ENCODE measurements around the gene ARID1B. TPM values are rescaled to one million over a fixed set of nuclear protein-coding genes. Genes with fewer than 3 reads are reported as not detected.

ARID1B gene
- total RNA-seq, 1 donor from 2014 or later = 66.3 TPM

- Mint-ChIP-seq H3K4me1 (ENCODE audit: low read depth) (peaks cover 37% of the 10 kb centered on the region), H3K4me3 (ENCODE audit: low read depth) (no peak overlapping the region), H3K27ac (no peak overlapping the region), H3K27me3 (ENCODE audit: low read depth) (no peaks in the 10 kb centered on the region), H3K9me3 (no peaks in the 10 kb centered on the region), H3K36me3 (ENCODE audit: low read depth) (peaks cover 15% of the 10 kb centered on the region)
- no peak for DNase-seq (ENCODE audit: low spot score)
- intact Hi-C loops (cut with micrococcal nuclease) = no loop called here
Observed at GRCh38 chr6:156844089-156844488, 66.9 kb downstream of the ARID1B start.

GRCh38 chr6:156845454-156846155, 68.4 kb downstream of the ARID1B start:
- H3K4me1 Mint-ChIP-seq (ENCODE audit: low read depth) = peaks cover 30% of the 10 kb centered on the region
- intact Hi-C loops (cut with micrococcal nuclease) = no loop called here
- no peaks in the 10 kb centered on the region for H3K27me3 Mint-ChIP-seq (ENCODE audit: low read depth)
- H3K9me3 Mint-ChIP-seq = no peaks in the 10 kb centered on the region
- peak overlapping the region; percentile 7 for H3K4me3 Mint-ChIP-seq (ENCODE audit: low read depth)
- H3K36me3 Mint-ChIP-seq (ENCODE audit: low read depth) = peaks cover 15% of the 10 kb centered on the region
- no peak for DNase-seq (ENCODE audit: low spot score)
- H3K27ac Mint-ChIP-seq = peak overlapping the region; percentile 51

GRCh38 chr6:156846845-156847599, 69.8 kb downstream of the ARID1B start:
- no peak overlapping the region for H3K4me3 Mint-ChIP-seq (ENCODE audit: low read depth)
- peaks cover 15% of the 10 kb centered on the region for H3K36me3 Mint-ChIP-seq (ENCODE audit: low read depth)
- no peak overlapping the region for H3K27ac Mint-ChIP-seq
- H3K4me1 Mint-ChIP-seq (ENCODE audit: low read depth) = peaks cover 32% of the 10 kb centered on the region
- intact Hi-C loops (cut with micrococcal nuclease) = no loop called here
- H3K9me3 Mint-ChIP-seq = no peaks in the 10 kb centered on the region
- H3K27me3 Mint-ChIP-seq (ENCODE audit: low read depth) = no peaks in the 10 kb centered on the region
- no peak for DNase-seq (ENCODE audit: low spot score)

- DNase-seq (ENCODE audit: low spot score) = no peak
- Mint-ChIP-seq H3K4me3 (ENCODE audit: low read depth) (no peak overlapping the region), H3K4me1 (ENCODE audit: low read depth) (peaks cover 34% of the 10 kb centered on the region), H3K9me3 (no peaks in the 10 kb centered on the region), H3K27me3 (ENCODE audit: low read depth) (no peaks in the 10 kb centered on the region), H3K27ac (no peak overlapping the region), H3K36me3 (ENCODE audit: low read depth) (peaks cover 15% of the 10 kb centered on the region)
- intact Hi-C loops (cut with micrococcal nuclease) = no loop called here
Observed at GRCh38 chr6:156848123-156848522, 70.9 kb downstream of the ARID1B start.

GRCh38 chr6:156848533-156848932, 71.4 kb downstream of the ARID1B start:
- intact Hi-C loops (cut with micrococcal nuclease) = no loop called here
- Mint-ChIP-seq H3K4me1 (ENCODE audit: low read depth) (peaks cover 35% of the 10 kb centered on the region), H3K27me3 (ENCODE audit: low read depth) (no peaks in the 10 kb centered on the region), H3K4me3 (ENCODE audit: low read depth) (no peak overlapping the region), H3K9me3 (no peaks in the 10 kb centered on the region), H3K36me3 (ENCODE audit: low read depth) (peaks cover 15% of the 10 kb centered on the region), H3K27ac (no peak overlapping the region)
- no peak for DNase-seq (ENCODE audit: low spot score)

GRCh38 chr6:156849806-156850205, 72.6 kb downstream of the ARID1B start:
- DNase-seq (ENCODE audit: low spot score) = no peak
- intact Hi-C loops (cut with micrococcal nuclease) = loop anchor here (10.0 kb wide), 1 partner anchor 255 kb away; no protein-coding TSS in a partner anchor
- H3K27me3 Mint-ChIP-seq (ENCODE audit: low read depth) = no peaks in the 10 kb centered on the region

GRCh38 chr6:156850353-156850752, 73.2 kb downstream of the ARID1B start:
- Mint-ChIP-seq H3K27ac (no peak overlapping the region), H3K4me1 (ENCODE audit: low read depth) (peaks cover 32% of the 10 kb centered on the region), H3K27me3 (ENCODE audit: low read depth) (no peaks in the 10 kb centered on the region), H3K9me3 (no peaks in the 10 kb centered on the region), H3K36me3 (ENCODE audit: low read depth) (peaks cover 9% of the 10 kb centered on the region), H3K4me3 (ENCODE audit: low read depth) (no peak overlapping the region)
- DNase-seq (ENCODE audit: low spot score) = no peak
- intact Hi-C loops (cut with micrococcal nuclease) = loop anchor here (10.0 kb wide), 1 partner anchor 254 kb away; no protein-coding TSS in a partner anchor

More at GRCh38 chr6:156849806-156850205, 72.6 kb downstream of the ARID1B start:
- no peak overlapping the region for H3K4me3 Mint-ChIP-seq (ENCODE audit: low read depth)
- H3K4me1 Mint-ChIP-seq (ENCODE audit: low read depth) = peaks cover 33% of the 10 kb centered on the region
- no peaks in the 10 kb centered on the region for H3K9me3 Mint-ChIP-seq
- no peak overlapping the region for H3K27ac Mint-ChIP-seq
- H3K36me3 Mint-ChIP-seq (ENCODE audit: low read depth) = peaks cover 9% of the 10 kb centered on the region

- DNase-seq (ENCODE audit: low spot score) = no peak
- H3K9me3 Mint-ChIP-seq = no peaks in the 10 kb centered on the region
- peaks cover 34% of the 10 kb centered on the region for H3K4me1 Mint-ChIP-seq (ENCODE audit: low read depth)
- H3K36me3 Mint-ChIP-seq (ENCODE audit: low read depth) = peaks cover 4% of the 10 kb centered on the region
- H3K27me3 Mint-ChIP-seq (ENCODE audit: low read depth) = no peaks in the 10 kb centered on the region
- no peak overlapping the region for H3K27ac Mint-ChIP-seq
- intact Hi-C loops (cut with micrococcal nuclease) = loop anchor here (10.0 kb wide), 1 partner anchor 253 kb away; no protein-coding TSS in a partner anchor
- H3K4me3 Mint-ChIP-seq (ENCODE audit: low read depth) = no peak overlapping the region
Observed at GRCh38 chr6:156851454-156851921, 74.3 kb downstream of the ARID1B start.

- Mint-ChIP-seq H3K4me1 (ENCODE audit: low read depth) (peaks cover 35% of the 10 kb centered on the region), H3K36me3 (ENCODE audit: low read depth) (peaks cover 3% of the 10 kb centered on the region), H3K9me3 (no peaks in the 10 kb centered on the region), H3K27me3 (ENCODE audit: low read depth) (no peaks in the 10 kb centered on the region), H3K27ac (no peak overlapping the region), H3K4me3 (ENCODE audit: low read depth) (no peak overlapping the region)
- DNase-seq (ENCODE audit: low spot score) = no peak
- intact Hi-C loops (cut with micrococcal nuclease) = loop anchor here (10.0 kb wide), 1 partner anchor 252 kb away; no protein-coding TSS in a partner anchor
Observed at GRCh38 chr6:156852147-156852857, 75.1 kb downstream of the ARID1B start.

- intact Hi-C loops (cut with micrococcal nuclease) = loop anchor here (10.0 kb wide), 1 partner anchor 252 kb away; no protein-coding TSS in a partner anchor
- no peak for DNase-seq (ENCODE audit: low spot score)
- H3K27me3 Mint-ChIP-seq (ENCODE audit: low read depth) = no peaks in the 10 kb centered on the region
- H3K9me3 Mint-ChIP-seq = no peaks in the 10 kb centered on the region
- H3K4me3 Mint-ChIP-seq (ENCODE audit: low read depth) = no peak overlapping the region
- H3K27ac Mint-ChIP-seq = no peak overlapping the region
- H3K36me3 Mint-ChIP-seq (ENCODE audit: low read depth) = peaks cover 1% of the 10 kb centered on the region
- peaks cover 37% of the 10 kb centered on the region for H3K4me1 Mint-ChIP-seq (ENCODE audit: low read depth)
Observed at GRCh38 chr6:156852858-156853216, 75.7 kb downstream of the ARID1B start.

GRCh38 chr6:156853733-156854132, 76.6 kb downstream of the ARID1B start:
- H3K9me3 Mint-ChIP-seq = no peaks in the 10 kb centered on the region
- H3K27me3 Mint-ChIP-seq (ENCODE audit: low read depth) = no peaks in the 10 kb centered on the region
- no peak overlapping the region for H3K27ac Mint-ChIP-seq
- peaks cover 40% of the 10 kb centered on the region for H3K4me1 Mint-ChIP-seq (ENCODE audit: low read depth)
- no peak overlapping the region for H3K4me3 Mint-ChIP-seq (ENCODE audit: low read depth)
- intact Hi-C loops (cut with micrococcal nuclease) = loop anchor here (10.0 kb wide), 1 partner anchor 251 kb away; no protein-coding TSS in a partner anchor
- H3K36me3 Mint-ChIP-seq (ENCODE audit: low read depth) = peaks cover 3% of the 10 kb centered on the region
- DNase-seq (ENCODE audit: low spot score) = no peak

- Mint-ChIP-seq H3K9me3 (no peaks in the 10 kb centered on the region), H3K36me3 (ENCODE audit: low read depth) (peaks cover 3% of the 10 kb centered on the region), H3K4me1 (ENCODE audit: low read depth) (peaks cover 41% of the 10 kb centered on the region)
Observed at GRCh38 chr6:156854466-156855161, 77.4 kb downstream of the ARID1B start.

More at GRCh38 chr6:156854466-156855161, 77.4 kb downstream of the ARID1B start:
- no peak overlapping the region for H3K27ac Mint-ChIP-seq
- no peak overlapping the region for H3K4me3 Mint-ChIP-seq (ENCODE audit: low read depth)
- intact Hi-C loops (cut with micrococcal nuclease) = loop anchor here (5.0 to 10.0 kb wide), 4 partner anchors 103 to 250 kb away; no protein-coding TSS in a partner anchor
- DNase-seq (ENCODE audit: low spot score) = no peak
- H3K27me3 Mint-ChIP-seq (ENCODE audit: low read depth) = no peaks in the 10 kb centered on the region

Measured in activated T-helper 2 cell treated with anti-CD3 and anti-CD28 coated beads, Interferon-gamma antibody, Interleukin-2, Interleukin-4, amounts not matched to agents 10 μg/mL and 5 μg/mL and 100 μg/mL, durations not matched to agents 14 hours and 24 hours and 36 hours (primary cell).